ENCODE results near the gene RFNG. TPM values are rescaled to one million over a fixed set of nuclear protein-coding genes. Genes with fewer than 3 reads are reported as not detected.
A peak's percentile ranks its signal among the peaks of the same experiment; 100 is the strongest.

RFNG gene, protein sequence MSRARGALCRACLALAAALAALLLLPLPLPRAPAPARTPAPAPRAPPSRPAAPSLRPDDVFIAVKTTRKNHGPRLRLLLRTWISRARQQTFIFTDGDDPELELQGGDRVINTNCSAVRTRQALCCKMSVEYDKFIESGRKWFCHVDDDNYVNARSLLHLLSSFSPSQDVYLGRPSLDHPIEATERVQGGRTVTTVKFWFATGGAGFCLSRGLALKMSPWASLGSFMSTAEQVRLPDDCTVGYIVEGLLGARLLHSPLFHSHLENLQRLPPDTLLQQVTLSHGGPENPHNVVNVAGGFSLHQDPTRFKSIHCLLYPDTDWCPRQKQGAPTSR
- total RNA-seq (2014; rRNA removed), result 31.5 and 35.1 TPM in 2 replicates
- 42.8 TPM for polyA plus RNA-seq (2012)

DNA sequence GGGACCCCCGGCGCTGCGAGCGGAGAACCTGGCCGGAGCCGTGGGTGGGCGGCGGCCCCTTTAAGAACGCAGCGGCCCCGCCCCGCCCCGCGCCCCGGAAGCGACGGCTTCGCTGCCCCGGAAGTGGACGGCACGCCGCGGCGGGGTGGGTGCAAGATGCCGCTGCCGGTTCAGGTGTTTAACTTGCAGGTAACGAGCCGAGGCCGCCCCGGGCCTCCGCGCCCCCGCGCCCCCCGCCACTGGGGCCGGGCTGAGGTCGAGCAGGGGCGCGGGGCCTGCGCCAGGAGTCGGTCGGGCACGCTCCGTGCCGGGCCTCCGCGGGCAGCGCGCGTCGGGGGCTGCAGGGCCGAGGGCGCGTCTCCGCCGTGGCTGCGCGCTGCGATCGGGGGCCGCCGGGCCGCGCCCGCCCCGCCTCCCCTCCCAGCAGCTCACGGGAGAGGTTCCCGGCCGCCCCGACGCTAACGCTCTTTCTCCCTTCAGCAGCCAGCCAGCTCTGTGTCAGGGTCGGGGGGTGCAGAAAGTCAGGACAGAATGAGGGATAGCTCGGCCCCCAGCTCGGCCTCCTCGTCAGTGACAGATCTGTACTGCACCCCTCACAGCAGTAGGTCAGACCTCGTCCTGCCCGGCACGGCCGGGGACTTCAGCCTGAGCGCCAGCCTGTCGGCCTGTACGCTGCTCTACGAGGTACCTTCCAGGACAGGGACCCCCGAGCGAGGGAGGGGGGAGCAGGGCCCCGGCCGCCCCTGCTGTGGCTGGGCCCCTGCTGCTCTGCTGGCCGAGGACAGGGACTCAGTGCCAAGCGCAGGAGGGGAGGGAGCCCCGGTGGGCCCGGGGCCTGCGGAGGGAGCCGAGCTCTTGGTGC is at the start of gene RFNG, which contains the start of gene GPS1:
Gene RFNG, minus strand, starts transcription at position 36 of the 862 bp plus-strand sequence. CDS start 45 bp downstream, outside the sequence.
Gene GPS1, plus strand, starts transcription at position 123 of the 862 bp plus-strand sequence. Its CDS starts 34 bp downstream, at position 157.
- peak; percentile 44 for DNase-seq (ENCODE audit: low read depth)

DNA sequence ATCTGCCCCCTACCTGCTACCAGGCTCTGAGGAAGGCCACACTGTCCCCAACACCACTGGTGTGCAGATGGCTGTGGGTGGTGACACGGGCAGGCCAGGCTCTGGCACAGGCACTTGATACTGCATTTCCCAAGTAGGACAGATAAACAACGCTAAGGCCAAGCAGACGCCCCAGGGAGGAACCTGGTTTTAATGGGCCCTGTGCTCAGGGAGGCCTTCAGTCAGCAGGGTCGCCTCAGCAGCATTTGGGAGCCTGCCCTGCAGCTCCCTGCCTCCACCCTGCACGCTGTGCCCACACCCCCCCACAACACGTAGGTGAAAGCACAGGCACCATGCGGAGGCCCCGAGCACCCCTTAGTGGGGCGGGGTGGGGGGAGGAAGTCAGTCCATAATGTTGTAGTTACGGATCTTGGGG is 49.7 kb upstream of the RFNG start:
- DNase-seq (ENCODE audit: low read depth), result no peak

DNA sequence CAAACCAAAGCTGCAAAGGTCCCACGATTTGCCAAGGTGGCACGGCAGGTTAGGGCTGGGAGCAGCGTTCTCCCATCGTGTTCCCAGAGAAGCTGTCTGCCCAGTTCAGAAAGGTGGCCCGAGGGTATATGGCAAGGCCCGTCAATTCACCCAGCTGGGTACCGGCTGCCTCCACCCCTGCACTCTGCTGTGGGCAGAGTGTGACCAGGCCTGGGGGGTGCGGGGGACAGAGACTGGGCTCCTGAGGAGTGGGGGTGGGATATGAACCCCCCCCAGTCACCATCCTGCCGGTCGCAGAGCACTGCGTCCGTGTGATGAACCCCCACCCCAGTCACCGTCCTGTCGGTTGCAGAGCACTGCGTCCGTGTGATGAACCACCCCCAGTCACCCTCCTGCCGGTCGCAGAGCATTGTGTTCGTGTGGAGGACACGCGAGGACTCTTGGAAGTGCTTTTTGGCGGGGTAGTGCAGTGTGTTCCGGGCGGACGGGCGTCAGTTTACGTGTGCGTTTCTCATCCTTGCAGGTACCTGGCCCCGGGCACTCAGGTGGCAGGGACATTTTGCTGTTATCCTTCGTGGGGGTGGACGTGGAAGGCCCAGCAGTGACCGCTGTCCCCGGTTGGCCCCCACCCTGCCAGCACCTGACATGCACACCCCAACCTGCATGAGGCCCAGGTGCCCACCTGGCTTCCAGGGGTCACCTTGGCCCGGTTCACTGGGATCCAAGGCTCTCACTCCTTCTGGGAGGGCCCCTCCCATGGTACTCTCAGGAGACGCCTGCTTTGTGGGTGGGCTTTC is 49.1 kb upstream of the RFNG start:
- DNase-seq (ENCODE audit: low read depth), result no peak

DNA sequence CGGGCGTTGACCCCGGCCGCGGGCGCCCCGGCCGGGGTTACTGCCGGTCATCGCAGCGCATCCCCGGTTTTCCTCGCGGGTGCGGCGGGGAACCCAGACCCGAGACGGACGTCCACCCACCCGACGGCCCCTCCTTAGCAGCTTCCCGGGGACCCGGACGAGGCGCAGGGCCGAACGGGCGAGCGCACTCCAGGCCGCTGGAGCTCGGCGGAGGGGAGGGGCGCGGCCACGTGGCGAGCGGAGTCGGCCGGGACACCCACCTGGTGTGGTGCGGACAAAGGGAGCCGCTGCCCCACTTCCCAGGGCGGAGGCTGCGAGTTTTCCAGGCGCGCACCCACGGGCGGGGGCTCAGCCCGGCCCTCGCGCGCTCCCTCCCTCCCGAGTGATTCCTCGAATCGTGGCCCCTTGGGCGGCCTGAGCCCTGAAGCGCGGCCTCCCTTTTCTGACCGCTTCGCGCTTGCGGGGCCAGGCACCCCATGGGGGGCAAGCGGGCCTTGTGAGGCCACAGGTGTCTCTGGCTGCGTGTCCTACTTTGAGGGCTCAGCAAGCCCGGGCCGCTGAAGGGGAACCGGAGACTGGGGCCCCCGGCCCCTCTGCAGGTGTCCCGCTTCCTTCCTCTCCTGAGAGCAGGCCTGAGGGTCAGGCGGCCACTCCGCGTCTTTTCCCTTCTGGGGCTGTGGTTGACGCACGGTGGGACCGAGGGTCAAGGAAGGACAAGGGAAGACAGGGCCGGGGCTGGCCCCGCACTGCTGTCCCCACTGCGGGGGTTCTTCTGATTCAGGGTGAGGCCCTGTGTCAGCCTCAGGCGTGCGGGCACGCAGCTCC is 47.5 kb upstream of the RFNG start:
- no peak for DNase-seq (ENCODE audit: low read depth)

DNA sequence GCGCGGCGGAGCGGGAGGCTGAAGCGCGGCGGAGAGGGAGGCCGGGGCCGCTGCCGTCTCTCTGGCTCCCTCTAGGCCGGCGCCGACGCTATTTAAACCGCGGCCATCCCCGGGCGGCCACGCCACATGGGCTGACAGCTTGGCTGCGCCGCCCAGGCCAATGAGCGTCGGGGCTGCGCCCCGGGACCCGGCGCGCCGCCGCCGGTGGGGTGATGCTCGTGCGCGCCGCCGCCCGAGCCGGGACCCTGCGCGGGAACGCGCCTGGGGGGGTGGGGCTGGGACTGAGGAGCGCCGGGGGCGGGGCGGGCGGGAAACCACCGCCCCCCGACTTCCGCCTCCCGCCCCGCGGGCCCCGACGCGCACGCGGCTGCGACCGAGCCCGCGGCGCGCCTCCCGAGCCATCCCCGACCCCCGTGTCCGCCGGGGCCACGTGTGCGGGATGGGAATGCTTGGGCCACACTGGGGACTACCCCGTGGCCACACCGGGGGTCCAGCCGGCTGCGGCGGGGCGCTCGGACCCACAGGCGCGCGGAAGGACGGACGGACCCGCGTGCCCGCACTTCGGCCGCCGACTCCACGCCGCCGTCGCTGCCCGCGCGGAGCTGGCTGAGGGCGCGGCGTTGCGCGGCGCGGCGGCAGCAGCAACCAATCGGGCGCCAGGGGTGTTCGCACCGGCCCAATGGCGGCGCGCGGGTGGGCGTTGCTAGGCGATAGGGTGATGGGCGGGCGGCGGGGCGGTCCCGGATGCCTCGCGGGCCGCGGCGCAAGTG is 46.7 kb upstream of the RFNG start, which contains the start of gene FASN:
Gene FASN, minus strand, starts transcription at position 68 of the 770 bp plus-strand sequence. CDS start 1,791 bp downstream, outside the sequence.
- peak; percentile 93 for DNase-seq (ENCODE audit: low read depth)

DNA sequence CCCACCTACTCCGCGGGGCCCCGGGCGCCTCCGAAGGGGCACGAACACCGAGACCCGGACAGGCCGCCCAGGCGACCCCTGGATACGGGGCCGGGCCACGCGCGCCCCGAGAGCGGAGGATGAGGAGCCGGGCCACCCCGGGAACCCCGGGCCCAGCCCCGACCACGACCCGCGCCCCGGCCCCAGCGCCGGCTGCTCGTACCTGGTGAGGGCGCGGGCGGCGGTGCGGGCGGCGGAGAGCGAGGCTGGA is 46.2 kb upstream of the RFNG start:
- DNase-seq (ENCODE audit: low read depth), result no peak

DNA sequence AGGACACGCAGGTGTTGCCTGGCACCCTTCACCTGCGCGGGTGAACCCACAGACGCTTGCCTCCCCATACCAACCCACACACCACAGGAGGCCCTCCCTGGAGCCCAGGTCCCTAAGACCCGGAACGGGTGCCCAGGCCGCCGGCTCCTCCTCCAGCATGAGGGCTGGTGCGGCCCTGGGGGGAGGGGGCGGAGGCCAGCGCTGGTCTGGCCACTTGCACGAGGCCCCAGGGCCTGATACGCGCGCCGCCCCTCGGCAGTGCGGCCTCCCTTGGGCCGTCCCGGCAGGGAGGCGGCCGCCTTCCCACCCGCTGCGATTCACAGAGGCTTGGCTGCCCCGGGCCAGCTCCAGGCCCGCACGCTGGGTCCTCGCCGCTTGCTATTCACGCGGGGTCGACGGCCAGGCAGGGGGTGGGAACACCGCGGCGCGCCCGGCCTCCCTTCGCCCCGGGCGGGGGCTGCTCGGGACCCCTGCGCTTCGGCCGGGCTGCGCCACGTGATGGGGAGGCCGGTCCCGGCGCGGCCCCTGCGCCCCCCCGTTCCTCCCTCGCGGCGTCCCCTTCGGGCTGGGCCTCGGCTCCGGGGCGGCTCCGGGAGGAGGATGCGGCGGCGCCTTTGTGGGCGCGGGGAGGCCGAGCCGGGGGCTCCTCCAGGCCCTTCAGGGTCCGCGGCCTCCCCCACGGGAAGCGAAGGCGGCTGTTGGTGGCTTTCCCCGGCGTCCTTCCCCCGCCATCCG is 45.7 kb upstream of the RFNG start:
- DNase-seq (ENCODE audit: low read depth), result peak; percentile 52

DNA sequence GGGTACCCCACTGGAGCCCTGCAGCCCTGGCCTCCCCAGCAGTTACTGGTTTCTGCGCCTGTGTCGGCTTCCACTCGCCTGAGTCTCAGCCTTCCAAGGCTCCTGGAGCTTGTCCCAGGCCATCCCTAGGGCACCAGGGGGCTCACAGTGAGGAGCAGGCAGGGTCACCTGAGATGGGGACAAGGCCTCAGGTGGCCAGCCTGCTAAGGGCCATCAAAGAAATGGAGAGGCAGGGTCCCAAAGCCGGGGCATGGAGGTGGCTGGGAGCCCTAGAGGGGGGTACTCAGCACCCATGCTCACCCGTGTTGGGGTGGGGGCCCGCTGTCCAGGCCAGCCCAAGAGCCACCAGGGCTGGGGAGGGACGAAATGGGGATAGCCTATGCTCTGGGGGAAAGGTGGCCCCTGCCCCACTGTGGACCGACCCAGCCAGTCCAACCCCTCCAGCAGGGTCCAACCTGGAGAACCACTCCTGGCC is 45.1 kb upstream of the RFNG start:
- DNase-seq (ENCODE audit: low read depth), result no peak

DNA sequence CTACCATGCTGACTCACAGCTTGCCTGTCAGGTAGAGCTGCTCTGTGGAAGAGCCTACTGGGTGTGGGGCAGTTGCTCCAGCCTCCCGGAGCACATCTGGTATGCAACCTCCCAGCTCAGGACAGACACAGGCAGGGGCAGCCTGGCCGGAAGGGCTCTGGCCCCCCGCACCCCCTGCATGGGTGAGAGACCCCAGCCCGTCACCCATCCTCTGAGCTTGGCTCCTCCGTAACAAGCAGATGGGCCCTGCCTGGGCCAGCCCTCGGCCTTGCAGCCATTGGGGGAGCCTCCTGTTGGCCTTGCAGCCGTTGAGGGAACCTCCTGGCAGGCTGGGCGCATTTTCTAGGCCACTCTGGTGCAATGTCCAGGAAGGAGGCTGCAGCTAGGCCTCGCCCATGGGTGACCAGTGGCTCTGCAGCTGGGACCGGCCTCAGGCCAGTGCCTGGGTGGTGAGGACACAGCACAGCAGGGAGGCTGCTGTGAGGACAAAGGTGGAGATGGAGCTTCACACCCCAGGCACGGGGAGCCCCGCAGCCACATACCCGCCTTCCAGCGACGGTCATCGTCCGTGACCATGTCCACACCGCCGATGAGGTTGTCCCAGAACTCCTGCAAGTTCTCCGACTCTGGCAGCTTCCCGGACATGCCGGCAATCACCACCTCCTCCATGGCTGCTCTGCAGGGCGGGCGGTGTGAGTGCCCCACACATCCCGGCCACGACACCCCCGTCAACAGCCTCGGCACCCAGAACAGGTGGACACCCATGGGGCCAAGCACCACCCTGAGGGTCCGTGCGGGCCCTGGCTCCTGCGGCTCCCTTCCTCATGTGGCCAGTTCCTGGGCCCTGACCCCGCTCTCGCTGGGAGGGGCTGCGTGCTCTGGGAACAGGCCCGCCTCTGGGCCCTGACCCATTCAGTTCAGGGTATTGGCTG is 44.4 kb upstream of the RFNG start:
- DNase-seq (ENCODE audit: low read depth), result no peak

DNA sequence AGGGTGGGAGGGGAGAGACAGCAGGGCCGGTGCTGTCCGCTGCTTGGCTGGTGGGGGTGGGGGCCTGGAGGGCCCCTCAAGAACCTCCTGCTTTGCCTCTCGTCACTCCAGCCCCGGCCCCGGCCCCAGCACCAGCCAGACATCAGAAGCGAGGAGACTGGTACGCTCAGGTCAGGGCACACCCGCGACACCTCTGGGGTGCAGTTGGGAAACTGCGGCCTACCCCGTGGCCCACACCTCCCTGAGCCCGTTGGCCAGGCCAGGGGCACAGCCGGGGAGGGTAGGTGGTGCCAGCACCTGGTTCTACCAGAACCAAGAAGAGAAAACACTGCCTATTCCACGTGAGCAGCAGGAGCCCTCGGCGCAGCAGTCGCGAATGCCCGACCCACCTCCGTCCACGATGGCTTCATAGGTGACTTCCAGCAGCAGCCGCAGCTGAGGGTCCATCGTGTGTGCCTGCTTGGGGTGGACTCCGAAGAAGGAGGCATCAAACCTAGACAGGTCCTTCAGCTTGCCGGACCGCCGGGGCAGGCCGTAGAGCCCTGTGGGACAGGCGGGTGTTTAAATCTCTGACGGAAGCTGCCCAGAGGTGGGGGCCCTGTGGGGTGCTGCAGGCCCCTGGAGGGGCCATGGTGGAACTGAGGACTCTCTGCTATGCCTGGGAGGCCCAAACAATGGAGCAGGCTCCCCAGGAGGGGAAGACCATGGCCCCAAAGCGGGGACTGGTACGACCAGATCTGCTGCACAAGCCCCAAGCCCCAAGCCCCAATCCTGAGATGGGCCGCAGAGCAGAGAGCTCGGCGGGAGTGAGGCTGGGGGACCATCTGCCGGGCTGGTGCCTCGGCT is 43.5 kb upstream of the RFNG start:
- no peak for DNase-seq (ENCODE audit: low read depth)

DNA sequence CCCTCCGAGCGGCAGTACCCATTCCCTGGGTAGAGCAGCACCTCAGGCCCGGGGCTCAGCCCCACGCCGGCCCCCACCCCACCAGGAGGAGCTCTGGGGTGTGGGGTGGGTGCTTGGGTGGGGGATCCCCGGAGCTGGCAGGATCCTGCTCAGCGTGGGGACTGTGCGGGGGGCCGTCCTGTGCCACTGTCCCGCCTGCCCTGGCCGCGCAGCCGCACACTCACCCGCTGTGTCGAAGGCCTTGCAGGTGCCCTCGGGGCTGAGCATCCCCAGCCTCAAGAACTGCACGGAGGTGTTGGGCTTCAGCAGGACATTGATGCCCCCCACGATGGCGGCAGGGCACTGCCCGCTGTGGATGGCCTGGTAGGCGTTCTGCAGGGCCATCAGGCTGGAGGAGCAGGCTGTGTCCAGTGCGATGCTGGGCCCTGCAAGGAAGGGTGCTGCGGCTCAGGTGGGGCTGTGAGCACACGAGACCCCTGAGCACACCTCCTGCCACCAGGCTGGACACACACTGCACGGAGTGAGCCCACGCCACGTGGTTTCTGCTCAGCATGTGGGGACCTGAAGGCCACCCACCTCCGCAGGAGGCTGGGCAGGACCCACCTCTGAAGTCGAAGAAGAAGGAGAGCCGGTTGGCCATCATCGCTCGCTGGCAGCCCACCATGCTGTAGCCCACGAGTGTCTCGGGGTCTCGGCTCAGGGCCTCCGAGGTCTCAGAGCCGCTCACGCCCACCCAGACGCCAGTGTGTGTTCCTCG is 41.6 kb upstream of the RFNG start:
- no peak for DNase-seq (ENCODE audit: low read depth)

DNA sequence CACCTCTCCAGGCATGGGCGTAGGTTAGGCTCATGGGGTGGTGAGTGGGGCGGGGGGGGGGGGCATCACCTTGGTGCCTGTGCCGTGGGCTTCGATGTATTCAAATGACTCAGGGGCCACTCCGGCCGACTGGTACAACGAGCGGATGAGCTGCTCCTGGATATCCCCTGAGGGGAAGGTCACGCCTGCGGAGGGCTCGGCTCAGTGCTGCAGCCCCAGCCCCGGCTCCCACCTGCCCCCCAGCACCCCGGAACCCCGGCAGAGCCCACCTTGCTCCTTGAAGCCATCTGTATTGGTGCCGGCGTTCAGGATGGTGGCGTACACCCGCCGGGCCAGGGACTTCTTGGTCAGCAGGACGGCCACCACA is 41.0 kb upstream of the RFNG start:
- DNase-seq (ENCODE audit: low read depth), result no peak

DNA sequence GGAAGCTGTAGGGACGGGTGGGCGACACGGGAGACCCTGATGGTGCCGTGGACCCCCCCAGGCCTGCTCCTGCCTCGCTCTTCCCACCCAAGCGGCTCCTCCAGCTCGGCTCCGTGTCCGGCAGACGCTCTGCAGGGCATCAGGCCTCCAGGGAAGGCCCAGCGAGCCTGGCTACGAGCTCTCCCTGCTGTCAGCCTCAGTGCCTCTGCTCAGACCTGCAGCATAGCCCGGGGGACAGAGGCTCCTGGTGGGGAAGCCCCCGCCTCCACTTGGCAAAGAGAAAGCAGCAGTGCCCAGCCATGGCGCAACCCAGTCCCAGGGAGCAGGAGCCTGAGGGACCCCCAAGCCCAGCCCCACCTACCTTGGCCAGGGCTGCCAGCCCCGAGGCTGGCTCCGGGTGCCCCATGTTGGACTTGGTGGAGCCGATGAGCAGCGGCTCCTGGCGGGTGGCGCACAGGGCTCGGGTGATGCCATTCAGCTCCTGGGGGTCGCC is 40.5 kb upstream of the RFNG start:
- no peak for DNase-seq (ENCODE audit: low read depth)

DNA sequence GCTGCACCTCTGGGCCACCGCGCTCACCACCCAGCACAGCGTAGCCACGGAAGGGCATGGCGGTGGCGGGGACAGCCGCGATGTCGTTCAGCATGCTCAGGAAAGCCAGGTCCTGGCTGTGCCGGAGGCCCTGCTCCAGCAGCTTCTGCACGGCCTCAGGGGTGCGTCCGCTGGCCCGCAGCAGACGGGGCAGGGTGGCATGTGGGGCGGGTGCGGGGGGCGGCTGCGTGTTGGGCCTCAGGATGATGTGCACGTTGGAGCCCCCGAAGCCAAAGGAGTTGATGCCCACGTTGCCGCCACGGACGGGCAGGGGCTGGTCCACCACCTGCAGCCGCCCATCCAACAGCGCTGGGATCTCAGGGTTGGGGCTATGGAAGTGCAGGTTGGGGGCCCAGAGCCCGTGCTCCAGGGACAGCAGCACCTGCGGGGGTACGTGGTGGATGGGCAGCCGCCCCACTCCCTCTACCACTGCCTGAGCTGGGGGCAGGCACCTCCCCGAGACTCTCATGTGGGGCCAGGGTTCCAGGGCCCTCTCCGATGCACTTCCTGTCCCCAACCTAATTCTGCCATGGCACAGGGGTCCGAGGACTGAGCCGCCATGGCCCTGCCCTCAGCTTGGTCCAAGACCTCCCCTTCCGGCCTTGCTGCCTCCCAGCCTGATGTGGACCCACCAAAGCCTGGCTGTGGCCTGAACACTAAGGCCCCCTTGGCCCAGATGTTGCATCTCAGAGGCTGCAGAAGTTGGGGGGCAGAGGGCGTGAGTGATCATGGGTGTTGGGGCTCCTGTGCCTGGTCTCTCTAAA is 39.9 kb upstream of the RFNG start:
- DNase-seq (ENCODE audit: low read depth), result no peak

DNA sequence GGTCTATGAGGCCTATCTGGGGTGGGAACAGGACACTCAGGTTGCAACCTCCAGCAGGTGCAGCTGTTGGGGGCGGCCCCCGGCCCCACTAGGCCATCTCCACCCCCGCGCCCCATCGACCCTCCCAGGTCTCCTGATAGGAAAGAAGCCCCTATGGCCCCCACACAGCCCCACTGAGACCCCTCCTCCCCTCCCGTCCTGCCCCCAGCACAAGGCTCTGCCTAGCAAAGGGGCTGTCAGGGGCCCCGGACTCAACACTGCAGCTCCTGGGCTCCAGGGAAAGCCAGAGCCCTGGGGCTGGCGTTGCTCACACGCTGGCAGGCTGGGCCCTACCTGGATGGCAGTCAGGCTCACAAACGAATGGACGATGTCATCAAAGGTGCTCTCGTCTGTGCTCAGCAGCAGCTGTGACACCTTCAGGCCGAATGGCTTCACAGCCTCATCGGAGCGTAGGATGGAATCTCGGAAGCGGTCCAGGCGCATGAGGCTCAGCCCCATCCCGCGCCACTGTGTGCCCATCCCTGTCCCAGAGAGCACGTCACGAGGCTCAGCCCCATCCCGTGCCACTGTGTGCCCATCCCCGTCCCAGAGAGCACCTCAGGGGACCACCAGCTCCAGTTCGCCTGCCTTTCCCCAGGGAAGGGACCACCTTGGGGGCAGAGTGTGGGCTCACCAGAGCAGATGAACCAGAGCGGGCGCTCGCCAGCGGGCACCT is 39.1 kb upstream of the RFNG start:
- no peak for DNase-seq (ENCODE audit: low read depth)
